Heart right ventricle (tissue), 16 donors: Measurements from ENCODE around the gene PC. TPM values are rescaled to one million over a fixed set of nuclear protein-coding genes. Genes with fewer than 3 reads are reported as not detected.
A peak's percentile ranks its signal among the peaks of the same experiment; 100 is the strongest.
"Not testable (repeated sequence)": the region's sequence is repeated elsewhere in the genome, so short reads cannot be mapped to it uniquely, and the experiment has no call there.

Source experiments
- ATAC-seq, 8 donors: fragments of 200-7000 bp; cut with Tn5 transposase; one replicate each; pipeline ENCODE4 v1.9.1; 2020; ENCODE audit warnings: mild to moderate bottlenecking in 8 of 8, moderate library complexity in 8 of 8, moderate number of reproducible peaks in 1 of 8
- DNase-seq, 2 donors: peaks; one replicate each; pipeline ENCODE4 v3.0.0-alpha.2; 2020
- H3K27ac ChIP-seq, 10 donors: fragments of 200-600 bp; sonication (generic) in 2 of 10; one replicate each; pipeline versions ENCODE4 v1.5.0 to v1.8.0; 2020 to 2022; ENCODE audit warnings: mild to moderate bottlenecking in 3 of 10
- H3K27me3 ChIP-seq, 7 donors: fragments of 200-600 bp; one replicate each; pipeline ENCODE4 v1.8.0; 2021 to 2022; ENCODE audit warnings: mild to moderate bottlenecking in 2 of 7
- H3K36me3 ChIP-seq, 9 donors: fragments of 200-600 bp; sonication (generic) in 1 of 9; one replicate each; pipeline versions ENCODE4 v1.5.0 to v1.8.0; 2020 to 2022; ENCODE audit warnings: mild to moderate bottlenecking in 2 of 9
- H3K4me1 ChIP-seq, 9 donors: fragments of 200-600 bp; sonication (generic) in 1 of 9; one replicate each; pipeline versions ENCODE4 v1.5.0 to v1.8.0; 2020 to 2022; ENCODE audit warnings: mild to moderate bottlenecking in 4 of 9
- H3K4me3 ChIP-seq, 10 donors: fragments of 200-600 bp; sonication (generic) in 2 of 10; one replicate each; pipeline versions ENCODE4 v1.5.0 to v1.8.0; 2020 to 2022; ENCODE audit warnings: mild to moderate bottlenecking in 7 of 10, moderate library complexity in 2 of 10
- H3K9me3 ChIP-seq, 11 donors: fragments of 200-600 bp in 10 of 11; sonication (generic) in 2 of 11; one replicate each; pipeline versions ENCODE4 v1.5.0 to v1.8.0; 2013 to 2022; ENCODE audit warnings: mild to moderate bottlenecking in 2 of 11, control low read depth in 1 of 11, moderate library complexity in 1 of 11
- CTCF ChIP-seq, 9 donors: fragments of 200-600 bp; sonication (generic) in 2 of 9; IDR thresholded peaks; one replicate each; pipeline versions ENCODE4 v1.5.0 to v1.8.0; 2021 to 2022; ENCODE audit warnings: antibody characterized with exemption in 9 of 9, mild to moderate bottlenecking in 5 of 9, moderate library complexity in 1 of 9
- WGBS, 2 donors: extraction: QIAGEN DNeasy Blood & Tissue Kit; methylation state at CpG; one replicate each; pipeline ENCODE4 v1.1.7; 2013; ENCODE audit warnings: inconsistent platforms in 1 of 2; 5-methylcytosine and 5-hydroxymethylcytosine counted together
- intact Hi-C, 10 donors: fragments of 100-400 bp; cut with DNase I; formaldehyde crosslinking; loops; one replicate each; pipeline versions ENCODE4 v1.11.1 to v1.14.2; 2022
- polyA plus RNA-seq, 2 donors: library from polyadenylated mRNA; stranded (reverse); fragments of 200-250 nt; gene quantifications; one replicate each; pipeline ENCODE4 v1.2.3, GENCODE V29; 2013
- total RNA-seq, 10 donors: library from RNA; stranded (reverse); fragmentation: NEBNext Ultra II Directional in 3 of 10; extraction: Animal tissue kit (Norgen Biotek cat#: 25700) in 3 of 10; gene quantifications; one replicate each; pipeline versions ENCODE4 v1.2.1 to v1.2.4, GENCODE V29; 2021 to 2023
- donor health status: Arrhythmogenic right ventricular cardiomyopathy.
- donor health status: ischemic (EF 13 %, LVEDD 7.1; RV severe dilation, severe dysfunction).
- donor health status: healthy with polysubstance abuse.
- donor health status: DM: no; HTN: yes; CAD: no.
- donor health status: DM: no; HTN: no; CAD: no.
- donor health status: ischemic (EF 25% LVEDD 6.9; RV normal size, moderate dysfunction).
- donor health status: ischemic (EF 25% LVEDD 5.7; RV mildly dilated, moderate dysfunction).
- donor health status: healthy.
- donor health status: DM: yes; HTN: yes; CAD: no.
- donor health status: Ischemic cardiomyopathy.
- donor health status: ischemic (EF 35%, LVEDD 5.7; RV mildly dilated, moderate dysfunction).
- donor health status: nonischemic (EF 11% LVEDD 7.7; RV severe dilation, severe dysfunction).
- donor health status: DM: yes; HTN: yes; CAD: no.
- donor health status: PGD.
- donor health status: ischemic (EF 29% LVEDD 5.4; RV normal size, mild dysfunction).
- donor health status: nonischemic (EF 23%, LVEDD 6.1; RV moderate dilation, normal function).

The PC gene
- total and polyA plus RNA-seq, 12 donors, result 6.8 to 26.0 (median 11.2) TPM

- no peak for TF ChIP-seq CTCF (IDR thresholded peaks at IDR 0.05)
- Histone ChIP-seq H3K27me3 (peaks cover 0 to 3% (median 0%) of the 10 kb centered on the region in 7 donors), H3K36me3 (no peaks in the 10 kb centered on the region), H3K4me1 (peaks cover 0 to 24% (median 0%) of the 10 kb centered on the region in 9 donors), H3K9me3 (no peaks in the 10 kb centered on the region), H3K27ac (no peak overlapping the region), H3K4me3 (no peak overlapping the region)
- DNase-seq, result no peak
- 87 to 89% methylated on average over 3 of the region's 3 CpGs for WGBS, 2 donors
- intact Hi-C loops, result no loop called here
- no peak for ATAC-seq
Measured at GRCh38 chr11:66964495-66964894, 6.3 kb upstream of the PC start.

GRCh38 chr11:66962801-66963200 is 4.6 kb upstream of the PC start:
- intact Hi-C loops, result no loop called here
- no peak for TF ChIP-seq CTCF (IDR thresholded peaks at IDR 0.05)
- Histone ChIP-seq H3K36me3 (no peaks in the 10 kb centered on the region), H3K4me3 (no peak overlapping the region), H3K27me3 (peaks cover 0 to 3% (median 0%) of the 10 kb centered on the region in 7 donors), H3K4me1 (peaks cover 0 to 21% (median 8%) of the 10 kb centered on the region in 9 donors), H3K27ac (no peak overlapping the region), H3K9me3 (no peaks in the 10 kb centered on the region)
- no peak for DNase-seq
- ATAC-seq, result no peak
- WGBS, 2 donors, result 98% methylated on average over 5 of the region's 5 CpGs

GRCh38 chr11:66962247-66962646 is 4.1 kb upstream of the PC start:
- no peak for TF ChIP-seq CTCF (IDR thresholded peaks at IDR 0.05)
- H3K4me3 ChIP-seq, result no peak overlapping the region
- H3K4me1 ChIP-seq, result peaks cover 0 to 21% (median 12%) of the 10 kb centered on the region in 9 donors
- no peak overlapping the region for H3K27ac ChIP-seq
- ATAC-seq (no peak), DNase-seq (no peak)
- H3K27me3 ChIP-seq, result peaks cover 0 to 3% (median 0%) of the 10 kb centered on the region in 7 donors
- WGBS, 2 donors, result 88 to 98% methylated on average over 2 of the region's 2 CpGs
- H3K9me3 ChIP-seq, result no peaks in the 10 kb centered on the region
- intact Hi-C loops, result no loop called here
- H3K36me3 ChIP-seq, result no peaks in the 10 kb centered on the region

GRCh38 chr11:66961691-66962213 is 3.6 kb upstream of the PC start:
- peaks cover 0 to 22% (median 13%) of the 10 kb centered on the region in 9 donors for H3K4me1 ChIP-seq
- ATAC-seq, H3K9me3 ChIP-seq, intact Hi-C loops, H3K27me3 ChIP-seq, H3K4me3 ChIP-seq, DNase-seq, H3K36me3 ChIP-seq, H3K27ac ChIP-seq: not testable (repeated sequence)
- 87% methylated on average over 5 of the region's 5 CpGs for WGBS, 2 donors

- peak overlapping the region in 8 of 10 donors; percentile 4 to 87 (median 66) for H3K4me3 ChIP-seq
- DNase-seq, result no peak
Measured at GRCh38 chr11:66958956-66959274, 732 bp upstream of the PC start.

More at GRCh38 chr11:66958956-66959274, 732 bp upstream of the PC start:
- intact Hi-C loops, result loop anchor here in 2 of 10 donors (2.0 to 5.0 kb wide), 2 partner anchors 102 kb away; partner anchors contain the start of gene LRFN4 (in 2 of the 2)
- no peak for ATAC-seq
- 30 to 33% methylated on average over 10 of the region's 10 CpGs for WGBS, 2 donors
- Histone ChIP-seq H3K9me3 (no peaks in the 10 kb centered on the region), H3K27me3 (no peaks in the 10 kb centered on the region), H3K4me1 (peaks cover 0 to 31% (median 13%) of the 10 kb centered on the region in 9 donors), H3K27ac (peak overlapping the region in 9 of 10 donors; percentile 41 to 87 (median 68)), H3K36me3 (no peaks in the 10 kb centered on the region)
- no peak for TF ChIP-seq CTCF (IDR thresholded peaks at IDR 0.05)
